ENCODE measurements around the gene FXYD6.

Gene FXYD6

DNA sequence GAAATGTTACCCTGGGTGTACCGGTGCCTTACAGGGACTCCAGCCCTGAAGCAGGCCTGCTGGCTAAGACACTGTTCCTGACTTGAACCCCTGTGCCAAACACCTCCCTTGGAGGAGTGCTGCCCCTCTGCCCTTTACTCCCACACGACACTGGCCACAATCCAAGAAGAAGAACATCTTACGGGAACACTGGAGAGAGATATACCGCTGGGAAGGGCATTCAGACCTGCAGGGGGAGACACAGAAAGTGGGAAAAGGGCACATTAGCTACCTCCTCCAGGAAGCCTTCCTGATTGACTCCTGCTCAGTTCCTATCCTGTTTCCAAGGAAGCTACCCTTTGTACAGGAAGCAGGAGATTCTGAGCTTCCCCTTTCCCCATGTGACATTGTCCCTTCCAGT lies 34.1 kb upstream of the FXYD6 start:
- no peak for DNase-seq

DNA sequence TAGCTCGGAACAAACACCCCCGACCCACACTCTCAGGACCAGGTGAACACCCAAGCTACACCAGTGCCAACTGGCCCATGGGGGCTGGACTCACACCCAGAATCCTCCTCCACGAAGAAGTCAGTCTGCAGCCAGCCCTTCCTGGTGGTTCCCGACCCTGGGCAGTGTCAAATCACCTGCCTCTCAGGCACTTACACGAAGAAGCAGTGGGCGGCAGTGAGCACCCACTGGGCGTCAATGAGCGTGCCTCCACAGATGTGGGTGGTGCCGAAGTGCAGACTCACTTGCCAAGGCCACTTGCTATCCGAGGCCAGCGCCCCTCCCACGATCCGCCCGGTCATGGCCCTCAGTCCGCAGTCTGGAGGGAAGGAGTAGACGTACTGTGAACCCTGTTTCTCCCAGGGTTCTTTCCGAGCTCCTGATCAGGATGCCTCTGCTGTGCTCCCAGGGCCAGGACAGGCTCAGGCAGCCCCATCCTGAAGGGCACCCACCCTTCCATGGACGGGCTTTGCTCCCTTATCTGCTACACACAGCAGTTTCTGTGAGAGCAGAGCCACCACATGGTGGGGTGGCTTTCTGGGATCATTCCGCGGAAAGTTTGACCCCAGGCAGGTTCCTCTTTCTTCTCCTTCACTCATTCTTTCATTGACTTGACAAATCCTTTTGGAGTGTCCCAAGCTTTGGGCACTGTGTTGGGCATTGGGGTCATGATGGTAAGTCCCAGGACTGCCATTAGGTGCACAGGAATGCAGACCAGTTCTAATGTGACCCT lies 33.3 kb upstream of the FXYD6 start:
- DNase-seq: no peak

- DNase-seq: no peak
Measured at GRCh38 chr11:117908959-117909610, 32.6 kb upstream of the FXYD6 start.

DNA sequence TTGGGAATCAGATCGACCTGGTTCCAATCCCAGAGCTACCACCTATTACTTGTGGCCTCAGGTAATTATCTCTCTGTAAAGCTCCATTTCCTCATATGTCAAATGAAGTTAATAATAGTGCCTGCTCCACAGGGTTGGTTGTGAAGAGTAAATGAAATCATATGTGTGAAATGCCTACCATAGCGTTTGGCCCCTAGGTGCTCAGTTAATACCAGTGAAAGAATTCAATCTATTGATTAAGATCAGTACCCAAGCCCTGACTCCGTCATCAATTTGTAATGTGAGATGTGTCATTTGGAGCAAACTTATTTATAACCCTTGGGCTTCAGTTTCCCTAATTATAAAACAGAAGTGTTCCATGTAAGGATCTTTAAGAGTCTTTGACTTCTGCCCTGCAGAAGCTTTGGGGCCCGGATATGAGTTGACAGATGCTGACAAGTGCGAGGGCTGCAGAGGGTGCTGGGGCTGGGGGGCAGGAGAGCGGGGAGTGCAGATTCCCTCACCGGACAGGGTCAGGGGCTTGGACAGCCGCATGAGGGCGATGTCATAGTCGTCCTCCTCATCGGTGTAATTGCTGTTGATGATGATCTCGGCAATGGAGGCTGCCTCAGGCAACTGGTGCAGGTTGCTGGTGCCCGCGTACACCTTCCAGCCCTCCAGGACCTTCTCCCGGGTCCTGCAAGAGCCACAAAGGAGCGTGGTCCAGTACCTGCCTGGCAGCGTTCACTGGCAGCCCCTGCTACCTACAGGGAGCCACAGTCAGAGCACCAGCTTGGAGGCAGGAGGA lies 31.8 kb upstream of the FXYD6 start:
- DNase-seq: no peak

GRCh38 chr11:117907276-117908108 lies 31.0 kb upstream of the FXYD6 start:
- DNase-seq: peak in 4 of 5 donors; percentile 27 to 68 (median 36)

GRCh38 chr11:117906710-117907109 lies 30.3 kb upstream of the FXYD6 start:
- no peak for DNase-seq

DNA sequence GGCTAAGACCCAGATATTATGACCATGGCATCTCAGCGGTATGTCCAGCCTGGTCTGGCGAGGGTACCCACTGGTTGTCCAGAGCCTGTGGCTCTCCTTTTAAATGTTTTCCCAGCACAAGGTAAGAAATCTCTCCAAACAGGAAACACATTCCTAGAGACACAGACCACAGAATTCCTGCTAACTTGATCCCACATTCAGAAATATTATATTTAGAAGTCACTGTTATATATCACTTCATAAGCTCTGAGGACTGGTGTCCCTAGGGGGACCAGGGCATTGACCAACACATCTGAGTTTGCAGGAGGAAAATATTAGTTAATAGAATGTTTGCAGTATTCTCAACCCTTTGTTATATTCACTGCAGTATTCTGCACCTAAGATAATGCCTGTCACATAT lies 29.7 kb upstream of the FXYD6 start:
- no peak for DNase-seq

DNA sequence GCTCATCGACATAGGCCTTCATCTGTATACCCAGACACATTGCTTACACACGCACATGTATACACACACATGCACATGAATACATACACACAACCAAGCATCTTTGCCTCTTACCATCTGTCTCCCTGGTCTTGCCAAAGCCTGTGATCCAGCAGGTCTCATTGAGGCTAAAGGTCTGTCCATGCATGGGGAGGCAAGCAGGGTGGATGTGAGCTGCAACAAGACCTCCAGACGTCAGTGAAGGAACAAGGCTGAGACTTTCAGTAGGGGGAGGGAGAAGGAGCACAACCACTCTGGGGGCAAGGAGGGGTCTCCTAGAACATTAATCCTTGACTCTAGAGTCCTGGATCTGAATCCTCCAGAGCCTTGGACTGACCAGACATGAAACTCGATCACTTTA lies 29.1 kb upstream of the FXYD6 start:
- DNase-seq: no peak

DNA sequence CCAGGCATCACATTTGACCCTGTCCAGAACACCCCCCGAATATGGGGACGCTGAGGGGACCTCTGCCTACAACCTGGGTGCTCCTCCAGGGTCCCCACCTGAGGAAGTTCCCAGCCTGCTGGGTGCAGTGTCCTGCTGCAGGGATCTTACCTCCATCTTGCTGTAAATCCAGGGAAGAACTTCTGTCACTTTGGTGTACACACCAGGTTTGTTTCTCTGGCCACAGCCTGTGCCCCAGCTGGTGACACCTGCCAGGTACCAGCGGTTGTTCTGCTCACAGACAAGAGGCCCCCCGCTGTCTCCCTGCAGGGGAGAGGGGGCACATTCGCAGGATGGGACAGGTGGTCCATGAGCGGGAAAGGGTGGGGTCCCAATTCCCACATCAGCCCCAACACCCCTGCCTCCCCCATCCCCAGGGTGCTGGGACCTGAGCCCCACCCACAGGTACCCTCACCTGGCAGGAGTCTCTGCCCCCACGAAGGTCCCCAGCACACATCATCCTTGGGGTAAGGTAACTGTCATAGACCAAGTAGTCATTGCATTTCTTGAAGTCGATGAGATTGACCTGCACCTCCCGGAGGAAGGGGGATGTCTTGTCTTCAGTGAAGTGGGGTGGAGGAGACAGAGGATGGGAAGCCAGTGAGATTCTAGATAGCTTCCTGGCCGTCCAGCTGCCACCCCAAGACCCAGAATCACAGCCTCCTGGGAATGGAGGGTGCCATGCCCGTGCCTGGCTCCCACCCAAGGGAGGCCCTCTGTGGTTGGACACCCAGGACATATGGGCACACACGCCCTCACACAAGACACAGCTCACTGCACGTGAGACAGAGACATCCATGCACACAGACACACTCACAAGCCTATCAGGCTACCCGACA lies 27.3 kb upstream of the FXYD6 start:
- DNase-seq: no peak

DNA sequence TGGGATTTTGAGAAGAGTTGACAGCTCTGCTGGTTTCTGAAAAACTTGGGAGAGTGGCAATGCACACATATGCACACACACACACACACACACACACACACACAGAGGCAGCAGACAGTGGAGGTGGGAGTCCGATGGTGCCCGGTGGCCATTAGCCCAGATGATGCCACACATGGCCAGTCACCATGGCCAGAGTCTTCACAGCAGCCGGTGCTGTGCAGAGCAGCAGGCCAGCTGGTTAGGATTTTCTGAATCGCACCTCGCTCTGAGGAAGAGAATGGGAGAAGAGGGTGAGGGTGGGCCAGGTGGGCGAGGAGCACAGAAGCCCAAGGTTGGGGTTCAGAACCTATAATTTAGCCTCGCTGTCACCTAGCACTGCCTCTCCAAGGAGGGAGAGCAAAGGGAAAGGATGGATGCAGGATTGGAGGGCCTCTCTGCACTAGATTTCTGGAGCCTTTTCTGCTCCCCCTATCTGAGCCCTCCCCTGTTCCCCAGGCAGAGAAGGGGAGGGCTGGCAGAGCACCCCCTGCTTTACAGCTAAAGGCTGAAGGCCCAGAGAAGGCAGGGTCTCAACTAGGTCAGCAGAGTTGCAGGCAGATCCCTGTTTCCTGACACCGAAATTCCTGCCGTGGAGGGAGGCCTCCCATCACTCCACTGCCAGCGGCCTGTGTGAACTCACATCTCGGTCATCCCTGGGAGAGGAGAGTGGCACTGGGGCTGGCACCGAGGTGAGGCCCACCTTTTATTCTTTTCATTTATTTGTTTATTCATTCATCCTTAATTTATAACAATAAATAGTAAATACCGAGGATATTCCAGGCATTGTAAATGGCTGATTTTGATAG lies 25.8 kb upstream of the FXYD6 start:
- DNase-seq: no peak

- DNase-seq: no peak
Measured at GRCh38 chr11:117901601-117902000, 25.1 kb upstream of the FXYD6 start.

GRCh38 chr11:117900720-117901440 lies 24.4 kb upstream of the FXYD6 start:
- no peak for DNase-seq

DNA sequence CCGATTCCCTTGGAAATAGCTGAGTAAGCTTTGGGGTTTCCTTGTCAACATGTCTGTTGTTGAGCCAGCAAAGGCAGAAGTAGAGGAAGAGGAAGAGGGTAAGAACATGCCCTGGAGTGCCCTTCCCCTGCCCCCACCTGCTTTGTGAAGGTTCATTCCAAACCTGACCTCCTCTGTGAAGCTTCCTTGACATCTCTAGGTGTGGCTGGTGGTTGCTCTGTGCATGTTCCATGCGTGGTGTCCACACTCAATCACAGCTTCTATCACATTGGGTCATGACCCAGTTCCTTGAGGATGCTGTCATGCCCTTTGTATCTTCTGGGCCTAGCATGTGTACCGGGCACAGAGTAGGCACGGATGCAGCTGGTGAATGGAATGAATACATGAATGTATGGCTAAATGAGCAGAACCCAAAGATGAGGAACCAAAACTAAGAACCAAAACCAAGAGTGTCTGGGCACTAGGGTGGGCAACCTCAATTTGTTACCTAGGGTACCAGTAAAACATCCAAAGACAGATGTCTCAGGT lies 23.7 kb upstream of the FXYD6 start:
- no peak for DNase-seq

DNA sequence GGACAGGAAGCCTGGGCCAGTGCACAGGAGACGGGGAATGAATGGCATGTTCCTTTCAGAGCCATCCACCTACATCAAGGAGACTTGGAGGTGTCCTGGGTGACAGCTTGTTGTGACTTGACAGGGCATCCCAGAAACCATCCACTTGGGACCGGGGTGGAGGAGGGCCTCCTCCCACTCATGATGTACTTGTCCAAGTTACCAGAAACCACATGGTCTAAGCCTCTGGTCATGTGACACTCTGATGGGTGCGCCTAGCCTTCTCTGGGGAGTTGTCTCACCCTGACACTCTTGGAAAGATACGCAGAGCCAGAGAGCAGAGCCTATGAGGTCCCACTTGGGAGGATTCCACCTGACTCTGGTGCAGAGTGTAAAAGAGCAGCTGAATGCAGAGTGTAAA lies 21.6 kb upstream of the FXYD6 start:
- DNase-seq: no peak

DNA sequence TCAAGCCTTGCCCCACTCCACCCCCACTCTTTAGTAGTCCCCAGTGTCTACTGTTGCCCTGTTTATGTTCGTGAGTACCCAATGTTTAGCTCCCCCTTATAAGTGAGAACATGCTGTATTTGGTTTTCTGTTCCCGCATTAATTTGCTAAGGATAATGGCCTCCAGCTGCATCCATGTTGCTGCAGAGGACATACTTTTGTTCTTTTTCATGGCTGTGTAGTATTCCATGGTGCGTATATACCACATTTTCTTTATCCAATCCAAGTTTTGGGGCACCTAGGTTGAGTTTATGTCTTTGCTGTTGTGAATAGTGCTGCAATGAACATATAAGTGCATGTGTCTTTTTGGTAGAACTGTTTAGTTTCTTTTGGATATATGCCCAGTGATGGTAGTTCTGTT lies 16.2 kb upstream of the FXYD6 start:
- no peak for DNase-seq

- no peak for DNase-seq
Measured at GRCh38 chr11:117891362-117891761, 14.9 kb upstream of the FXYD6 start.

- no peak for DNase-seq
Measured at GRCh38 chr11:117888139-117888566, 11.7 kb upstream of the FXYD6 start.

DNA sequence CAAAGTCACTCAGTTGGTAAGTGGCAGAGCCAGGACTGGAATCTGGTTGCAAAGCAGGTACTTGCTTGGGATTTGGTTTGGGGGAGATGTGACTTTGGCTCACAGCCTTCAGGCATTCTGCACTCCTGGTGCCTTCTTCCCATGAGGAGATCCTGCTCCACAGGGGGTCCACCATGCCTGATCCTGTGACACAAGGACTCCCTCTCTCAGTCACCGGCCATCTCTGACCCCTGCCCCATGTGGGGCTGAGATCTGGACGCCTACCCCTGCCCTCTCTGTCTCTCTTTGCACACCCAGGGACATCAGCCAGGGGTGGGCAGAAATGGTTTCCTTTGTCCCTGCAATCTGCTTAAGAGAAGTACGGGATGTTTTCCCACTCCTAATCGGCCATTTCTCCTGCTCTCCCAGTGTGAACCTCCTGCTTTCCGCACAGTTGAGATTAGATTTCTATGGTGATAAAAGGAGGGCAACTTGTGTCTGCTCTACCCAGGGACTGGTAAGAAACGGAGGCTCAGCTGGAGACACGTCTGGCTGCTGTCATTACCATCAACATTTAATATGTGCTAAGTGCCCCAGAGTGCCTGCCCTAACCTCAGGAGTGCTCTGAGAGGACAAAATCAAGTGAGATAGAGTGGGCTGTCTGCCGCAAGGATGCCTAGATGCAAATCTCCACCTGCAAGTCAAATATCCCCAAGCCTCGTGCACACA lies 11.1 kb upstream of the FXYD6 start:
- DNase-seq: no peak

DNA sequence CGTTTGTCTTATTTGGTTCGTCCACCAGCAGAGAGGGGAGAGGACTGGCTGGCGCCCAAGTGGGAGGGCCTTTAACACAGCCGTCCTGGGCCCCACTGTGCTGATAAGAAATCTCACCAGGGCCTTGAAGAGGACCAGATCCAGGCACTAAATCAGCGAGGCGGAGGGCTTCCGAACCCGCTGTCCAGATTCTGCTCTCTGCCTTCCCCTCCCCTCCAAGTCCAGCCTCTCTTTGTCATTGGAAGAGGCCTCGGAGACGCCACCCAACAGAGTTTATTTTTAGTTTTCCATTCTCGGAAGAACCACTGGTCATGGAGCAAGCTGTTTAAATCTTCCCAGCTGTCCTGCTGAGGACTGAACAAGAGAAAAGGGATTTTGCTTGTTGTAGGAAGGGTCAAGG lies 9.3 kb upstream of the FXYD6 start:
- DNase-seq: no peak
